ENCODE data around the gene C2CD2.

DNA sequence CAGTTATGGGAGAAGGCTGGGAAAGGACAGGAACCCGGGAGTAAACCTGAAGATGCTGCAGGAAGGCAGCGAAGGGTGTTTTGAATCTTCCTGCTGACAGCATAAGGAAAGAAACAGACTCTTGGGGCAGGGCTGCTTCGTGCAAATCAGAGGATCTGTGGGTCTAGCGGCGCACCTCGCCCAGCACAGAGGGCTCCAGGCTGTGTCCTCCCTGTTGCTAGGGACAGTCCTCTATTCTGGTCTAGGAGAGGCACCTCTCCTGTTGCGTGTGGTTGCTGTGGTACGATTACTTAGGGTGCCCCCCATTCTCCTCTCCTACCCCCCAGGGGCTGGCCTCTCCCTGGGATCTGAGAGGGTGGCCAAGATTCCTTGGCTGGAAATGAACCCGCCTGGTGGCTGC is 11.4 kb downstream of the C2CD2 start:
- TF ChIP-seq, protein P1, sequence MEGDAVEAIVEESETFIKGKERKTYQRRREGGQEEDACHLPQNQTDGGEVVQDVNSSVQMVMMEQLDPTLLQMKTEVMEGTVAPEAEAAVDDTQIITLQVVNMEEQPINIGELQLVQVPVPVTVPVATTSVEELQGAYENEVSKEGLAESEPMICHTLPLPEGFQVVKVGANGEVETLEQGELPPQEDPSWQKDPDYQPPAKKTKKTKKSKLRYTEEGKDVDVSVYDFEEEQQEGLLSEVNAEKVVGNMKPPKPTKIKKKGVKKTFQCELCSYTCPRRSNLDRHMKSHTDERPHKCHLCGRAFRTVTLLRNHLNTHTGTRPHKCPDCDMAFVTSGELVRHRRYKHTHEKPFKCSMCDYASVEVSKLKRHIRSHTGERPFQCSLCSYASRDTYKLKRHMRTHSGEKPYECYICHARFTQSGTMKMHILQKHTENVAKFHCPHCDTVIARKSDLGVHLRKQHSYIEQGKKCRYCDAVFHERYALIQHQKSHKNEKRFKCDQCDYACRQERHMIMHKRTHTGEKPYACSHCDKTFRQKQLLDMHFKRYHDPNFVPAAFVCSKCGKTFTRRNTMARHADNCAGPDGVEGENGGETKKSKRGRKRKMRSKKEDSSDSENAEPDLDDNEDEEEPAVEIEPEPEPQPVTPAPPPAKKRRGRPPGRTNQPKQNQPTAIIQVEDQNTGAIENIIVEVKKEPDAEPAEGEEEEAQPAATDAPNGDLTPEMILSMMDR (IDR thresholded peaks at IDR 0.05): no peak
- TF ChIP-seq EZH2 (IDR thresholded peaks at IDR 0.05; ENCODE audit: borderline replicate concordance, insufficient read depth, low read depth, low read length, poor library complexity, severe bottlenecking): no peak
